PC-3 (cell line): ENCODE measurements around the gene TNFRSF25. TPM values are rescaled to one million over a fixed set of nuclear protein-coding genes. Genes with fewer than 3 reads are reported as not detected.

Experiments
- ATAC-seq: fragments of 200-7000 bp; cut with Tn5 transposase; 2 replicates; pipeline ENCODE4 v1.9.1; 2020; ENCODE audit warnings: mild to moderate bottlenecking, moderate library complexity
- BruUV-seq: library from RNA; stranded (reverse); fragments of 400-500 nt; replicated peaks from 2 replicates; lab custom pipeline; 2021; lab: Mats Ljungman, UMichigan
- CTCF ChIA-PET: fragments of 300-600 bp; sonication (Branson Sonifier 250); formaldehyde crosslinking; loops from one replicate; lab custom pipeline; 2022; ENCODE audit warnings: antibody characterized with exemption; lab: Charles Lee
- POLR2A ChIA-PET: fragments of 300-600 bp; sonication (Branson Sonifier 250); formaldehyde crosslinking; loops from one replicate; lab custom pipeline; 2022; ENCODE audit warnings: antibody characterized with exemption; ENCODE audit not compliant: unreplicated experiment; lab: Charles Lee
- DNase-seq: peaks from one replicate; pipeline ENCODE4 v3.0.0-alpha.2; 2015
- H2AFZ ChIP-seq: fragments of 300-600 bp; sonication (generic); 2 replicates; pipeline ENCODE4 v1.6.0; 2016; ENCODE audit warnings: antibody characterized with exemption, low read length
- H3F3A ChIP-seq: fragments of 300-600 bp; sonication (generic); one replicate; pipeline ENCODE4 v1.6.0; 2017; ENCODE audit warnings: antibody characterized with exemption, low read length, control low read depth, mild to moderate bottlenecking; ENCODE audit not compliant: unreplicated experiment
- H3K27ac ChIP-seq: fragments of 300-600 bp; sonication (generic); 2 replicates; pipeline ENCODE4 v1.5.1; 2016; ENCODE audit warnings: mild to moderate bottlenecking, low read length
- H3K27me3 ChIP-seq: fragments of 300-600 bp; sonication (generic); 2 replicates; pipeline ENCODE4 v1.6.1; 2016; ENCODE audit warnings: low read length, mixed read lengths
- H3K36me3 ChIP-seq: fragments of 300-600 bp; sonication (generic); 2 replicates; pipeline ENCODE4 v1.6.1; 2016; ENCODE audit warnings: low read depth, mixed run types, low read length, mixed read lengths
- H3K4me1 ChIP-seq: fragments of 300-600 bp; sonication (generic); 2 replicates; pipeline ENCODE4 v1.5.1; 2016; ENCODE audit warnings: low read length; ENCODE audit not compliant: insufficient read depth
- H3K4me2 ChIP-seq: fragments of 300-600 bp; sonication (generic); 2 replicates; pipeline ENCODE4 v1.6.0; 2016; ENCODE audit warnings: low read length
- H3K4me3 ChIP-seq: fragments of 300-600 bp; sonication (generic); 2 replicates; pipeline ENCODE4 v1.5.1; 2016; ENCODE audit warnings: mild to moderate bottlenecking, low read length, mixed read lengths
- H3K79me2 ChIP-seq: fragments of 300-600 bp; sonication (generic); 2 replicates; pipeline ENCODE4 v1.6.1; 2017; ENCODE audit warnings: low read length, mixed read lengths
- H3K9ac ChIP-seq: fragments of 300-600 bp; sonication (generic); 2 replicates; pipeline ENCODE4 v1.6.0; 2016; ENCODE audit warnings: mild to moderate bottlenecking, low read length
- H3K9me2 ChIP-seq: fragments of 300-600 bp; sonication (generic); replicated peaks from 2 replicates; pipeline ENCODE4 v1.6.1; 2016; ENCODE audit warnings: mixed run types, low read length, mixed read lengths
- H3K9me3 ChIP-seq: fragments of 300-600 bp; sonication (generic); 2 replicates; pipeline ENCODE4 v1.6.1; 2016; ENCODE audit warnings: low read length, mixed read lengths
- H4K20me1 ChIP-seq: fragments of 300-600 bp; sonication (generic); 2 replicates; pipeline ENCODE4 v1.6.1; 2016; ENCODE audit warnings: low read length, mixed read lengths
- CTCF ChIP-seq: fragments of 300-600 bp; sonication (generic); conservative IDR thresholded peaks from 2 replicates; pipeline ENCODE4 v1.5.1; 2017; ENCODE audit warnings: antibody characterized with exemption, low read depth, mild to moderate bottlenecking, low read length
- EZH2 ChIP-seq: fragments of 300-600 bp; sonication (generic); IDR thresholded peaks from one replicate; pipeline ENCODE4 v1.6.1; 2017; ENCODE audit warnings: antibody characterized with exemption, mild to moderate bottlenecking, low read length; ENCODE audit not compliant: unreplicated experiment
- EZH2phosphoT487 ChIP-seq: fragments of 300-600 bp; sonication (generic); IDR thresholded peaks from 2 replicates; pipeline ENCODE4 v1.6.1; 2018; ENCODE audit warnings: mild to moderate bottlenecking, antibody characterized with exemption, low read length, borderline replicate concordance
- intact Hi-C: fragments of 100-400 bp; cut with micrococcal nuclease; formaldehyde crosslinking; loops from 2 replicates; pipeline ENCODE4 v1.9.0; 2023
- total RNA-seq: library from RNA; depleted of rRNA; stranded (reverse); fragments of >200 nt; gene quantifications from 2 replicates; pipeline ENCODE4 v1.2.3, GENCODE V29; 2014

TNFRSF25 gene
- total RNA-seq, 1 experiment from 2014 or later: 42.5 TPM

- Histone ChIP-seq H3K4me2 (peak within 1 kb of the TSS; percentile 90), H3K9me2 (no peaks in the 10 kb centered on the region), H3K79me2 (peaks cover 5% of the 10 kb centered on the region; the same call in 1 of the 2 replicates), H3F3A (no peaks in the 10 kb centered on the region), H2AFZ (peak within 1 kb of the TSS; percentile 87), H3K27me3 (no peaks in the 10 kb centered on the region), H3K36me3 (no peaks in the 10 kb centered on the region), H3K4me1 (peaks cover 59% of the 10 kb centered on the region), H4K20me1 (no peaks in the 10 kb centered on the region), H3K9ac (peak within 1 kb of the TSS; percentile 25), H3K9me3 (no peaks in the 10 kb centered on the region), H3K4me3 (peak within 1 kb of the TSS; percentile 73), H3K27ac (peak within 1 kb of the TSS; percentile 73)
- no peak for TF ChIP-seq EZH2phosphoT487
- no peak for TF ChIP-seq CTCF
- TF ChIP-seq EZH2: no peak
- ChIA-PET POLR2A (interaction anchor here (0.5 kb wide), 1 partner anchor 66 kb away, joined by 3 read pairs; no protein-coding TSS in a partner anchor), CTCF (no interaction called here)
- BruUV-seq: no TSS peak
- ATAC-seq: peak; percentile 20
- intact Hi-C loops: no loop called here
- DNase-seq: peak; percentile 62
Observed at GRCh38 chr1:6424619-6425593, 41.1 kb downstream of the TNFRSF25 start, which contains the start of gene ESPN. Gene ESPN (plus strand): TSS chr1:6424776. CDS start chr1:6424956, 180 bp downstream.

GRCh38 chr1:6424000-6424565 lies 41.9 kb downstream of the TNFRSF25 start:
- Histone ChIP-seq H3K4me1 (peaks cover 61% of the 10 kb centered on the region), H3K4me2 (peak overlapping the region; percentile 90), H3K4me3 (peak overlapping the region; percentile 73), H3K79me2 (peaks cover 5% of the 10 kb centered on the region), H2AFZ (peak overlapping the region; percentile 87), H3K36me3 (no peaks in the 10 kb centered on the region), H3K9me2 (no peaks in the 10 kb centered on the region), H4K20me1 (no peaks in the 10 kb centered on the region), H3K27ac (peak overlapping the region; percentile 73), H3F3A (no peaks in the 10 kb centered on the region), H3K9me3 (no peaks in the 10 kb centered on the region), H3K27me3 (no peaks in the 10 kb centered on the region), H3K9ac (peak overlapping the region; percentile 25)
- TF ChIP-seq EZH2: no peak
- TF ChIP-seq EZH2phosphoT487: no peak
- TF ChIP-seq CTCF: no peak
- TSS peak; percentile 72 for BruUV-seq
- POLR2A ChIA-PET: no interaction called here
- intact Hi-C loops: loop anchor here (1.0 kb wide), 2 partner anchors 11 to 14 kb away; no protein-coding TSS in a partner anchor
- ATAC-seq (peak; percentile 5), DNase-seq (peak; percentile 50)
- CTCF ChIA-PET: interaction anchor here (2.0 to 2.3 kb wide), 2 partner anchors 11 to 14 kb away, joined by 14 to 29 read pairs; no protein-coding TSS in a partner anchor
